GM18498 (cell line): Measurements from ENCODE around the gene NAV2.
A peak's percentile ranks its signal among the peaks of the same experiment; 100 is the strongest.
"Not testable (repeated sequence)": the region's sequence is repeated elsewhere in the genome, so short reads cannot be mapped to it uniquely, and the experiment has no call there.

ENCODE experiments used
- ATAC-seq: cut with Tn5 transposase; IDR thresholded peaks from one replicate; pipeline ENCODE4 v1.9.1; 2021; ENCODE audit warnings: mild to moderate bottlenecking, moderate library complexity; ENCODE audit not compliant: unreplicated experiment

NAV2 gene

DNA sequence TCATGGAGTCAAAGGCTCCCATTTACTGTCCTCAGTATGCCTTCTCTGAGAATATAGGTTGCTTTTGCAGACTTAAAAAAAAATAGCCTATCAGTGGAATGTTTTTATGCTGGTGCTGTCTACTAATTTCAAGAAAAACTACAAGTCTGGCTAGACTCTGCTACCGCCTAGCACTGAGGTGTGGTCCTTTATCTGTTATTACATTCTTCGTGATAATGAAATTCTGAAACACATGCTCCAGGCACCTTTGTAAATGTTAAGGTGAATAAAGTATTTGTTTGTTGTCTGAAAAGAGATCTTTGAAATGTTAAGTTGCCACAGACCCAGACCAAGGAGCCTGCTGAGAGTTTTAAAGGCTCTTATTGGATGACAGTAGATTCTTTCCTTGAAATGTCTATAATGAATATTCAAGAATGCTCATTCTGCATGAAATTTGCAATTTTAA, 352.3 kb downstream of the NAV2 start:
- ATAC-seq = no peak

- no peak for ATAC-seq
Measured at GRCh38 chr11:20065406-20065805, 352.8 kb downstream of the NAV2 start.

- ATAC-seq = no peak
Measured at GRCh38 chr11:20066013-20066782, 353.6 kb downstream of the NAV2 start.

GRCh38 chr11:20066783-20067156, 354.1 kb downstream of the NAV2 start:
- no peak for ATAC-seq

DNA sequence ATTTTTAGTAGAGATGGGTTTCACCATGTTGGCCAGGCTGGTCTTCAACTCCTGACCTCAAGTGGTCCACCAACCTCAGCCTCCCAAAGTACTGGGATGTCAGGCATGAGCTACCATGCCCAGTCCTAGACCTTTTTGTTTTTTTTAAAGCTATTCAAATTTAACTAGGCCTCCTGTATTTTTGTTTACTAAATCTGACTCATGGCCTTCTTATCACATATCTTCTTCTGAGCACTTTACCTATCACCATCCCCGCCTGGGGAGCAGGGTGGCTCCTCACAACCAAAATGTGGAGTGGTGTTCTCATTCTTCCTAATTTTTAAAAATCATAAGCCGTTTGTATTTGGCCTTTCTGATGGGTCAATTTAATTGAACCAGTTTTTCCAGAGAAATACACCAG, 355.0 kb downstream of the NAV2 start:
- ATAC-seq = no peak

DNA sequence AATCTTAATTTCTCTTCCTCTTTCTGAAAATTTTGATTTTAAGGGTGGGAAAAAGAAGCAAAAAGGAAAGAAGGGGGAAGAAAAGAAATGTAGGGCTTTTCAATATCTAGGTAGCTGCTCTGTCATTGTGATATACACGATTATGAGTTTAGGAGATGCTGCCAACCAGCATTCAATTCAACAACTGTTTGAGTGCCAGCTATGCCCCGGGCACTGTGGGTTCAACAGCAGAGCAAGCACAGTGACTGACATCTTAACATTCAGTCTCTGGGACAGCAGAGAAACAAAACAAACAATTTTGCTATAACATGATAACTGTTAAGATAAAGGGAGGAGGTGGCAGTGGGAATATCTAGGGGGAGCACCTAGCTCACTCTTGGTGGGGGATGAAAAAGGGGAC, 356.1 kb downstream of the NAV2 start:
- ATAC-seq = no peak

GRCh38 chr11:20070459-20070858, 357.8 kb downstream of the NAV2 start:
- ATAC-seq = no peak

- ATAC-seq = no peak
Measured at GRCh38 chr11:20075627-20076026, 363.0 kb downstream of the NAV2 start.

GRCh38 chr11:20078846-20079245, 366.2 kb downstream of the NAV2 start:
- ATAC-seq = no peak

DNA sequence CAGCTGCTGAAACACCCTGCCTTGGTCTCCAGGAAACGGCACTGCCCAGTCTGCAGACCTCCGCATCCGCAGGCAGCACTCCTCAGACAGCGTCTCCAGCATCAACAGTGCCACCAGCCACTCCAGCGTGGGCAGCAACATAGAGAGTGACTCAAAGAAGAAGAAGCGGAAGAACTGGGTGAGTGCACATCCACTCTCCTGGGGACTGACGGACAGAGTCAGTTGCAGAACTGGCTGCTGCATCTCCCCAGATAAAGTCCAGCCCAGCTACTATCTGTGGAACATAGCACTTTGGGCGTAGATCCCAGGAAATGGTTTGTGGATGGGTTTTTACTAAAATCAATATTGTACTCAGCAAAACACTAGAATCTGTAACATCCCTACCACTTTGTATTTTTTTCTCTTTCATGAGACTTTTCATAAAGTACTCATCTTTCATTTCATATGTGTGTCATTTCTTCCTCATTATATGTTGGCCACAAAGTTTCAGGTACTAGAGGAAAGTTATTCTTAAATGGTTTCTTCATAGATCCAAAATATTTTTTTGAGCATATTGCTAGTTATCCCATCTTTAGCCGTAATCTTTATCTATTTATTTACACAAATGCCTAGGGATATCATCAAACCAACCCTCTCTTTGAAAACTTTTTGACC, 367.5 kb downstream of the NAV2 start:
- ATAC-seq = peak; percentile 83

DNA sequence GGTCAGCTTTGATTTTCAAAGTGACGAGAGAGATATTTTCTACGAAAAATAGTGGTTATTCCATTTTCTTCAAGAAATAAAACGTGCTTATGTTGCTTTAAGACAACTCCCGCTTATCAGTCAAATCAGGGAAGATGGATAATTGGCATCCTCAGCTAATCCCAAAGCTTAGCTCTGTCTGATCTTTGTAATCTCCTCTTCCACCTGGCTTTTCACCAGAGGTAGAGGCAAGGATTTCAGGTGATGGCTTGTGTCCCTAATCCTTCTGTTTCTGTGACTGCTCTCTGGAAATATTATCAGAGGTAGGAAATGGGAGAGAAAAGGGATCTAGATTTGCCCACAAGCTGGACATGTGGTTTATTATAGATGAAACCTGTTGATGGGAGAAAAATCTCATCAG, 368.7 kb downstream of the NAV2 start:
- ATAC-seq = no peak

- ATAC-seq = not testable (repeated sequence)
Measured at GRCh38 chr11:20083877-20084276, 371.2 kb downstream of the NAV2 start.

DNA sequence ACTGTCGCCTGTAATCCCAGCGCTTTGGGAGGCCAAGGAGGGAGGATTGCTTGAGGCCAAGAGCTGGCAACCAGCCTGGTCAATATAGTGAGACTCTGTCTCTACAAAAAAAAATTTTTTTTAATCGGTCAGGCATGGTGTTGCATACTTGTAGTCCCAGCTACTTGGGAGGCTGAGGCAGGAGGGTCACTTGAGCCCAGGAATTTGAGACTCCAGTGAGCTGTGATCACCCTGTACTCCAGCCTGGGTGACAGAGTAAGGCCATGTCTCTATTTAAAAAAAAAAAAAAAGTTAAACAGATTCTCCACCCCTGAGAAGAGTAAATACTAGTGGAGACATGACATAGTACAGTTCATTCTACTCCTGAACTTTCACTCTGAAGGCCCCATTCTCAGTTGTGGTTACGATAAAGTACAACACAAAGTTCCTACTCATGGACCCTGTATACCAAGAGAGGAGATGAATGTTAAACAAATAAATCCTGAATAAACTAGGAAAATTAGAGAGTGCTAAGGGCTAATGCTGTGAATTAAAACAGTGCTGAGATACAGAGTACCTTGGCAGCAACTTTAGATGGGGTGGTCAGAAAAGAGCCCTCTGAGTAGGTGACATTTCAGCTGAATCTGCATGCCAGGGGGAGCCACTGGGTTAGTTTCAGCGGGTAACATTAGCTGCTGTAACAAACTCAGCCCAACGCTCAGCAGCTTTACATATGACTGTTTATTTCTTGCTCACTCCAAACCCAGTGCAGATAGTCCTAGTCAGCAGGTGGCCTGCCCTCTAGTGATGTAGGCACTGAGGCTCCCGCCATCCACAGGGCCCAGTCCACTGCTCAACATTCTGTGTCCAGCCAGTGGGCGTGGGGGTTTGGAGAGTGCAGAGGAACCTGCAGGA, 372.5 kb downstream of the NAV2 start:
- no peak for ATAC-seq

DNA sequence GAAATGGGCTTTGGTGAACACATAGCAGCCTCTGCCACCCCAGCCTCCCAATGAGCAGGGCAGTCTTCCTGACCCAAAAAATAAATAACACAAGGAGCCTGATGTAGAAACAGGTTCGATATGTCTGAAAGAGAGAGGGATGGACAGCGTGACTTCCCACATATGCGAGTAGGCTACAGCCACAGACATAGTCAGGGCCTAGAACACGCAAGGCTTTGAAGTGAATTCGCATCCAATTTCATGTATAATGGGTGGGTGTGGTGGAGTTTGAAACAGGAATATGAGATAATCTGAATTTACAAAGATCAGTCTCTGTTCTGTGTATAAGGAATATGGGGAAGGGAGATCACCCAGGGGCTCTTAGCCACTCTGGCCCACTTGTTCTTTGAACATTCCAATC, 373.3 kb downstream of the NAV2 start:
- no peak for ATAC-seq

DNA sequence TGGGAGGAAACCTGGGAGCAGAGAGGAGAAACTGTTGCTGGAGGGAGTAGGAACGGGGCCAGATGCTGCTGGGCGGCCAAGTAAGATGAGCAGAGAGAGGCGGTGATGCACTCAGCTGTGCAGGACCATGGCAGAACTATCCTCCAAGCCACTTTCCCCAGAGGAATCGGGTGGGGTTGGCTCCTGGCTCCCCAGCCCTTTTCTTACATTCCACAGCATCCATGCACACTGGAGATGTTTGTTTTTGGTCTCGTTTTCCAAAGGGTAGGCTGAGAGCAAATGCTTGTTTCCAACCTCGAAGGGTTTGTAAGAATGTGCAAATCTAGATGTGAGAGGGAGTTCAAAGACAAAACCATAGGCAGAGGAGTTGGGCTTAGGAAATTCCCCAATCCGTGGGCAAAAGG, 374.5 kb downstream of the NAV2 start:
- ATAC-seq = no peak

DNA sequence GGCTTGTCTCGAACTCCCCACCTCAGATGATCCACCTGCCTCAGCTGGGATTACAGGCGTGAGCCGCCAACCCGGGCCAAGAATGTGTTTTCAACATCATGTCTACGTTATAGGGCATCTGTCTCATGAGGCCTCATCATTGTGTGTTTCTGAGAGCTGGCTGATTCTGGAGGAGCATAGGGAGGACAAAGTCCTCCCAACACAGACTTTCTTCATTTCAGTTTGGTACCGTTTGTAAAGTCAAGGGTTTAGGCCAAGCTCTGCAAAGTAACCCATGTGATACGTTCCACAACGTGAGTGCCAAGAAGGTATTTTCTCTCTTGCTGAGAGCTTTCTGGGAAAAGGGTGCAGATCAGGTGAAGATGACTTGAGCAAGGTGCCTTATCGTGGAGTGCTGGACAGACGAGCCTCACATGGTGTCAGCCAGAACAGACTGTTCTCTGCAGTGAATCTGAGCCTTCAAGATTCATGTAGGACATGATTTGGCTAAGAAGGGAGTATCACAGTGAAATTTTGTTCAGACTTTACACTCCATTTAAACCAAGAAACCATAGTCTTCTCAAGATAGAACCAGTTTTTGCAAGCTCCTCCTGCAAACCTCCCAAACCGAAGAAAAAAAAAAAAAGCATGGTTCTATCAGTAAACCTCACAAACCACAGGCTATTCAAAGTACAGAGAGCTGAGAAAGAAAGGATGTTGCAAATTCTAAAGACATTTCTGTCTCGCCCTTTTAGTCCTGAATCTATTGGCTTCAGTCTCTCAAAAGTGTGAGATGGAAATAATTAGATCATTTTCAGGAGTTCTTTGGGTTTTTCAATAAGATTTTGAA, 376.0 kb downstream of the NAV2 start:
- no peak for ATAC-seq

GRCh38 chr11:20089367-20089766, 376.7 kb downstream of the NAV2 start:
- no peak for ATAC-seq

GRCh38 chr11:20089796-20090653, 377.4 kb downstream of the NAV2 start:
- no peak for ATAC-seq

DNA sequence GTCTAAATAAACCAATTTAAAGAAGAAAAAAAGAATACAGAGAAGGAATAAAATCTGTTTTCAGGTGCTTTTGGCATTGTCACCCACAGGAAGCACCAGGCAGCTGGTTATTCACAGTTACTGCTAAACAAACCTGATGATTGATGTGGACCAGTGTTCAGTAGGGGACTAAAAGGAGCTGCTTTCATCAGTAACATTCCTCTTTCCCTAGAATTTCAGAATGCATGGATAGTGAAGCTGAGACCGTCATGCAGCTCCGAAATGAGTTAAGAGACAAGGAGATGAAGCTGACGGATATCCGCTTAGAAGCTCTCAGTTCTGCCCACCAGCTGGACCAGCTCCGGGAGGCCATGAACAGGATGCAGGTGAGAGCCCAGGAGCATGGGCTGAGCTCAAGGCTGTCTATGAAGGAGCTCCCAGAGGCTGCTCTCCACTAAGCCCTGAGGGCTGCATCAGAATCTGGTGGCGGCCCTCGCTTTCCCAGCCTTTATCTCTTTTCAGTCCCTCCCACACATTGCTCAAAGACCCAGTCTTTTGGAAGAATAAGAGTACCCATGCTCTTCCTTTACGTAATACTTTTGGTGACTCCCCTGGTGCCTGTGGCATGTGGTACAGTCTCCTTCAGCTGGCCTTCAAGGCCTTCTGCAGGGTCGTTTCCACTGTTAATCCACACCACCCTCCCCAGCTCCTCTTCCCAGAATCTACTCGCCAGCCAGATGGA, 378.2 kb downstream of the NAV2 start:
- no peak for ATAC-seq
